Panc1 (cell line): ENCODE data around the gene TEKT2. TPM values are rescaled to one million over a fixed set of nuclear protein-coding genes. Genes with fewer than 3 reads are reported as not detected.

Experiments
- ATAC-seq: fragments of 200-7000 bp; cut with Tn5 transposase; 2 replicates; pipeline ENCODE4 v1.9.1; 2020; ENCODE audit warnings: mild to moderate bottlenecking, moderate library complexity
- BruUV-seq: library from RNA; stranded (reverse); fragments of 400-500 nt; replicated peaks from 2 replicates; lab custom pipeline; 2021; lab: Mats Ljungman, UMichigan
- CTCF ChIA-PET: fragments of 300-600 bp; sonication (Branson Sonifier 250); formaldehyde crosslinking; loops from one replicate; lab custom pipeline; 2022; ENCODE audit warnings: antibody characterized with exemption; lab: Charles Lee
- POLR2A ChIA-PET: fragments of 300-600 bp; sonication (Branson Sonifier 250); formaldehyde crosslinking; loops from one replicate; lab custom pipeline; 2022; ENCODE audit warnings: antibody characterized with exemption; lab: Charles Lee
- DNase-seq: peaks from one replicate; pipeline ENCODE4 v3.0.0-alpha.2; 2010; ENCODE audit warnings: low read depth, low spot score
- H3K27ac ChIP-seq: 2 replicates; pipeline ENCODE4 v1.5.1; 2011; ENCODE audit warnings: mild to moderate bottlenecking, low read length, inconsistent platforms
- H3K27me3 ChIP-seq: fragments of 200-500 bp; sonication (Bioruptor generic); 2 replicates; pipeline ENCODE4 v1.6.0; 2014; ENCODE audit warnings: low read length, inconsistent platforms; ENCODE audit not compliant: control insufficient read depth, insufficient read depth
- H3K36me3 ChIP-seq: fragments of 200-500 bp; sonication (Bioruptor generic); 2 replicates; pipeline ENCODE4 v1.5.1; 2014; ENCODE audit warnings: inconsistent platforms, mild to moderate bottlenecking, low read length, moderate library complexity; ENCODE audit not compliant: control insufficient read depth, insufficient read depth
- H3K4me1 ChIP-seq: 2 replicates; pipeline ENCODE4 v1.5.1; 2011; ENCODE audit warnings: inconsistent platforms, mild to moderate bottlenecking, low read length, moderate library complexity; ENCODE audit not compliant: control insufficient read depth, insufficient read depth
- H3K4me3 ChIP-seq, 2 experiments: 2 replicates each; pipeline ENCODE4 v1.5.1; 2011 to 2012; ENCODE audit warnings: low read depth in 2 of 2, low read length in 2 of 2, mild to moderate bottlenecking in 2 of 2, inconsistent platforms in 1 of 2, moderate library complexity in 1 of 2
- H3K9me3 ChIP-seq: fragments of 200-500 bp; sonication (Bioruptor generic); 2 replicates; pipeline ENCODE4 v1.5.1; 2014; ENCODE audit warnings: low read depth, mild to moderate bottlenecking, inconsistent platforms, low read length, moderate library complexity; ENCODE audit not compliant: control insufficient read depth, insufficient read depth
- POLR2AphosphoS5 ChIP-seq: IDR thresholded peaks from 2 replicates; pipeline ENCODE4 v1.6.1; 2012; ENCODE audit warnings: mild to moderate bottlenecking, low read depth, low read length, moderate library complexity
- SIN3A ChIP-seq: IDR thresholded peaks from 2 replicates; pipeline ENCODE4 v1.6.1; 2012; ENCODE audit warnings: low read depth, mild to moderate bottlenecking, low read length, moderate library complexity, borderline replicate concordance; ENCODE audit not compliant: insufficient read depth
- TCF7L2 ChIP-seq: IDR thresholded peaks from 2 replicates; pipeline ENCODE4 v1.6.1; 2011; ENCODE audit warnings: mild to moderate bottlenecking, low read depth, low read length, inconsistent platforms
- in situ Hi-C: cut with HindIII; loops from 2 replicates; pipeline ENCODE4 v1.10.0; 2016; ENCODE audit warnings: low sequenced_read_pairs, low pct_unique_long_range_greater_than_20kb
- intact Hi-C: fragments of 100-400 bp; cut with micrococcal nuclease; formaldehyde crosslinking; loops from one replicate; pipeline ENCODE4 v1.10.0; 2022; ENCODE audit not compliant: unreplicated experiment
- total RNA-seq: library from RNA; stranded (reverse); gene quantifications from one replicate; pipeline ENCODE4 v1.2.1, GENCODE V29; 2021; ENCODE audit not compliant: unreplicated experiment
- TF ChIP-seq, protein P1 (sequence below), 2 experiments: IDR thresholded peaks; 2 replicates each; pipeline ENCODE4 v1.6.1; 2011 to 2012; ENCODE audit warnings: low read depth in 2 of 2, control low read depth in 1 of 2, low read length in 1 of 2, mild to moderate bottlenecking in 1 of 2, moderate library complexity in 1 of 2; ENCODE audit not compliant: insufficient read depth in 1 of 2
- TF ChIP-seq, protein P2 (sequence below): fragments of 450-650 bp; IDR thresholded peaks from 2 replicates; pipeline ENCODE4 v1.5.1; 2017; ENCODE audit warnings: mild to moderate bottlenecking

TEKT2 gene
- total RNA-seq, 1 experiment from 2014 or later = 0.23 TPM

DNA sequence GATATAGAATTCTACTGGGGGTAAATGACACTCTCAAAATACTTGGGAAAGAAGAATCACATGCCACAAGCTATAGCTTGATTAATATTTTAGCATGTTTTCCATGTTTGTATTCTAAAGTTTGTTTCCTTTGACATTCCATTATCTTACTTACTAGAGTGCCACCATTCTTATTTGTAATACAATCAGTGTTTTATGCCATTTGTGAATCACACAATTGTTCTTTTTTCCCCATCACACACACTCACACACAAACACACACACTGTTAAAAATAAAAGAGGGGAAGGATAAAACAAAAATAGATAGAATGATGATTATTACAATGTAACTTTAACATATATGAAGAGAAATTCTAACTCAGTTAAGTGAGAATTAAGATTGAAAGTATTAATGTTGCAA, 16.0 kb upstream of the TEKT2 start:
- BruUV-seq = no TSS peak
- no peaks in the 10 kb centered on the region for H3K4me1 ChIP-seq
- in situ Hi-C loops = no loop called here
- no peak for ATAC-seq
- H3K9me3 ChIP-seq = no peaks in the 10 kb centered on the region
- intact Hi-C loops = no loop called here
- H3K4me3 ChIP-seq = no peak overlapping the region
- ChIA-PET CTCF (interaction anchor here (0.5 kb wide), 1 partner anchor 65 kb away, joined by 3 read pairs; no protein-coding TSS in a partner anchor), POLR2A (interaction anchor here (0.8 kb wide), 1 partner anchor 25 kb away, joined by 3 read pairs; no protein-coding TSS in a partner anchor)
- no peaks in the 10 kb centered on the region for H3K36me3 ChIP-seq
- DNase-seq = no peak
- H3K27ac ChIP-seq = no peak overlapping the region
- TF ChIP-seq TCF7L2 = no peak
- no peak for TF ChIP-seq SIN3A
- TF ChIP-seq, protein P1, sequence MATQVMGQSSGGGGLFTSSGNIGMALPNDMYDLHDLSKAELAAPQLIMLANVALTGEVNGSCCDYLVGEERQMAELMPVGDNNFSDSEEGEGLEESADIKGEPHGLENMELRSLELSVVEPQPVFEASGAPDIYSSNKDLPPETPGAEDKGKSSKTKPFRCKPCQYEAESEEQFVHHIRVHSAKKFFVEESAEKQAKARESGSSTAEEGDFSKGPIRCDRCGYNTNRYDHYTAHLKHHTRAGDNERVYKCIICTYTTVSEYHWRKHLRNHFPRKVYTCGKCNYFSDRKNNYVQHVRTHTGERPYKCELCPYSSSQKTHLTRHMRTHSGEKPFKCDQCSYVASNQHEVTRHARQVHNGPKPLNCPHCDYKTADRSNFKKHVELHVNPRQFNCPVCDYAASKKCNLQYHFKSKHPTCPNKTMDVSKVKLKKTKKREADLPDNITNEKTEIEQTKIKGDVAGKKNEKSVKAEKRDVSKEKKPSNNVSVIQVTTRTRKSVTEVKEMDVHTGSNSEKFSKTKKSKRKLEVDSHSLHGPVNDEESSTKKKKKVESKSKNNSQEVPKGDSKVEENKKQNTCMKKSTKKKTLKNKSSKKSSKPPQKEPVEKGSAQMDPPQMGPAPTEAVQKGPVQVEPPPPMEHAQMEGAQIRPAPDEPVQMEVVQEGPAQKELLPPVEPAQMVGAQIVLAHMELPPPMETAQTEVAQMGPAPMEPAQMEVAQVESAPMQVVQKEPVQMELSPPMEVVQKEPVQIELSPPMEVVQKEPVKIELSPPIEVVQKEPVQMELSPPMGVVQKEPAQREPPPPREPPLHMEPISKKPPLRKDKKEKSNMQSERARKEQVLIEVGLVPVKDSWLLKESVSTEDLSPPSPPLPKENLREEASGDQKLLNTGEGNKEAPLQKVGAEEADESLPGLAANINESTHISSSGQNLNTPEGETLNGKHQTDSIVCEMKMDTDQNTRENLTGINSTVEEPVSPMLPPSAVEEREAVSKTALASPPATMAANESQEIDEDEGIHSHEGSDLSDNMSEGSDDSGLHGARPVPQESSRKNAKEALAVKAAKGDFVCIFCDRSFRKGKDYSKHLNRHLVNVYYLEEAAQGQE (IDR thresholded peaks at IDR 0.05; ENCODE audit: insufficient read depth in 1 of 2, low read depth in 2 of 2, low read length in 1 of 2) = no peak
- TF ChIP-seq, protein P2, sequence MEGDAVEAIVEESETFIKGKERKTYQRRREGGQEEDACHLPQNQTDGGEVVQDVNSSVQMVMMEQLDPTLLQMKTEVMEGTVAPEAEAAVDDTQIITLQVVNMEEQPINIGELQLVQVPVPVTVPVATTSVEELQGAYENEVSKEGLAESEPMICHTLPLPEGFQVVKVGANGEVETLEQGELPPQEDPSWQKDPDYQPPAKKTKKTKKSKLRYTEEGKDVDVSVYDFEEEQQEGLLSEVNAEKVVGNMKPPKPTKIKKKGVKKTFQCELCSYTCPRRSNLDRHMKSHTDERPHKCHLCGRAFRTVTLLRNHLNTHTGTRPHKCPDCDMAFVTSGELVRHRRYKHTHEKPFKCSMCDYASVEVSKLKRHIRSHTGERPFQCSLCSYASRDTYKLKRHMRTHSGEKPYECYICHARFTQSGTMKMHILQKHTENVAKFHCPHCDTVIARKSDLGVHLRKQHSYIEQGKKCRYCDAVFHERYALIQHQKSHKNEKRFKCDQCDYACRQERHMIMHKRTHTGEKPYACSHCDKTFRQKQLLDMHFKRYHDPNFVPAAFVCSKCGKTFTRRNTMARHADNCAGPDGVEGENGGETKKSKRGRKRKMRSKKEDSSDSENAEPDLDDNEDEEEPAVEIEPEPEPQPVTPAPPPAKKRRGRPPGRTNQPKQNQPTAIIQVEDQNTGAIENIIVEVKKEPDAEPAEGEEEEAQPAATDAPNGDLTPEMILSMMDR = no peak
- no peak for TF ChIP-seq POLR2AphosphoS5
- no peaks in the 10 kb centered on the region for H3K27me3 ChIP-seq

DNA sequence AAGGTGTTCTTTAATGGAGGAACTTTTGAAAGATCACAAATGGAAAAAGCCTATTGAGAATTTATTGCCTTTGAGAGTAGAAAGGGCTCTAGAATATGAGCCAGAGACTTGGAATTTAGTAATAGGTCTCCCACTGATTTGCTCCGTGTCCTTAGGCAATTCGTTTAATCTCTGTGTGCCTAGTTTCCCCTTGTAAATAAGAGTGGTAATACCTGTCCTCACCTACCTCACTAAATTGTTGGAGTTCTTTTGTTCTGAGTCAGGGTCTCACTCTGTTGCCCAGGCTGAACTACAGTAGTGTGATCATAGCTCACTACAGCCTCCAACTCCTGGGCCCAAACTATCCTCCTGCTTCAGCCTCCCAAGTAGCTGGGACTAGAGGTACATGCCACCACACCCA, 15.0 kb upstream of the TEKT2 start:
- Histone ChIP-seq H3K9me3 (no peaks in the 10 kb centered on the region), H3K4me3 (no peak overlapping the region), H3K27me3 (no peaks in the 10 kb centered on the region), H3K4me1 (no peaks in the 10 kb centered on the region), H3K27ac (no peak overlapping the region), H3K36me3 (no peaks in the 10 kb centered on the region)
- in situ Hi-C loops (no loop called here), intact Hi-C loops (no loop called here)
- ATAC-seq (no peak), DNase-seq (no peak)
- TF ChIP-seq SIN3A = no peak
- TF ChIP-seq, protein P1 (IDR thresholded peaks at IDR 0.05; ENCODE audit: insufficient read depth in 1 of 2, low read depth in 2 of 2, low read length in 1 of 2) = no peak
- no peak for TF ChIP-seq POLR2AphosphoS5
- no peak for TF ChIP-seq TCF7L2
- ChIA-PET CTCF (no interaction called here), POLR2A (no interaction called here)
- BruUV-seq = no TSS peak
